Peyer's patch (tissue), 4 donors: ENCODE measurements around the gene SCAF4.

Experiments
- POLR2A ChIP-seq, 2 donors: fragments of 450-650 bp; IDR thresholded peaks; one replicate each; pipeline ENCODE4 v1.5.1; 2017; ENCODE audit warnings: antibody characterized with exemption in 2 of 2, mild to moderate bottlenecking in 2 of 2, moderate library complexity in 2 of 2
- TF ChIP-seq, protein P1 (sequence below), 6 experiments: fragments of 450-650 bp in 4 of 6; fragments of 200-600 bp in 2 of 6; sonication (generic) in 1 of 6; IDR thresholded peaks; one replicate each; pipeline ENCODE4 v1.5.1; 2017 to 2019; ENCODE audit warnings: antibody characterized with exemption in 6 of 6, mild to moderate bottlenecking in 3 of 6, moderate library complexity in 1 of 6

- TF ChIP-seq, protein P1, sequence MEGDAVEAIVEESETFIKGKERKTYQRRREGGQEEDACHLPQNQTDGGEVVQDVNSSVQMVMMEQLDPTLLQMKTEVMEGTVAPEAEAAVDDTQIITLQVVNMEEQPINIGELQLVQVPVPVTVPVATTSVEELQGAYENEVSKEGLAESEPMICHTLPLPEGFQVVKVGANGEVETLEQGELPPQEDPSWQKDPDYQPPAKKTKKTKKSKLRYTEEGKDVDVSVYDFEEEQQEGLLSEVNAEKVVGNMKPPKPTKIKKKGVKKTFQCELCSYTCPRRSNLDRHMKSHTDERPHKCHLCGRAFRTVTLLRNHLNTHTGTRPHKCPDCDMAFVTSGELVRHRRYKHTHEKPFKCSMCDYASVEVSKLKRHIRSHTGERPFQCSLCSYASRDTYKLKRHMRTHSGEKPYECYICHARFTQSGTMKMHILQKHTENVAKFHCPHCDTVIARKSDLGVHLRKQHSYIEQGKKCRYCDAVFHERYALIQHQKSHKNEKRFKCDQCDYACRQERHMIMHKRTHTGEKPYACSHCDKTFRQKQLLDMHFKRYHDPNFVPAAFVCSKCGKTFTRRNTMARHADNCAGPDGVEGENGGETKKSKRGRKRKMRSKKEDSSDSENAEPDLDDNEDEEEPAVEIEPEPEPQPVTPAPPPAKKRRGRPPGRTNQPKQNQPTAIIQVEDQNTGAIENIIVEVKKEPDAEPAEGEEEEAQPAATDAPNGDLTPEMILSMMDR (IDR thresholded peaks at IDR 0.05) = no peak
- no peak for TF ChIP-seq POLR2A (IDR thresholded peaks at IDR 0.05)
These were observed 24.4 kb downstream of the SCAF4 start for GRCh38 chr21:31707499-31707898.
